ENCODE data around the gene PPM1G. TPM values are rescaled to one million over a fixed set of nuclear protein-coding genes. Genes with fewer than 3 reads are reported as not detected.

Gene PPM1G
- total and polyA plus RNA-seq, 2 experiments from 2014 or later = 183 to 201 TPM

GRCh38 chr2:27377618-27378095 lies 31.7 kb downstream of the PPM1G start (continued):
- TF ChIP-seq ZNF462 (CRISPR knock-in tag; IDR thresholded peaks at IDR 0.05) = no peak
- no peak for TF ChIP-seq JUNB (IDR thresholded peaks at IDR 0.05; ENCODE audit: unreplicated experiment)
- TF ChIP-seq, protein P1, sequence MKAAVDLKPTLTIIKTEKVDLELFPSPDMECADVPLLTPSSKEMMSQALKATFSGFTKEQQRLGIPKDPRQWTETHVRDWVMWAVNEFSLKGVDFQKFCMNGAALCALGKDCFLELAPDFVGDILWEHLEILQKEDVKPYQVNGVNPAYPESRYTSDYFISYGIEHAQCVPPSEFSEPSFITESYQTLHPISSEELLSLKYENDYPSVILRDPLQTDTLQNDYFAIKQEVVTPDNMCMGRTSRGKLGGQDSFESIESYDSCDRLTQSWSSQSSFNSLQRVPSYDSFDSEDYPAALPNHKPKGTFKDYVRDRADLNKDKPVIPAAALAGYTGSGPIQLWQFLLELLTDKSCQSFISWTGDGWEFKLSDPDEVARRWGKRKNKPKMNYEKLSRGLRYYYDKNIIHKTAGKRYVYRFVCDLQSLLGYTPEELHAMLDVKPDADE (IDR thresholded peaks at IDR 0.05) = no peak

- Histone ChIP-seq H3K36me3 (ENCODE audit: insufficient read depth) (peaks cover 26% of the 10 kb centered on the region), H2AFZ (no peak overlapping the region), H3F3A (replicated peaks; ENCODE audit: low read depth) (peaks cover 26% of the 10 kb centered on the region), H3K4me3 (no peak overlapping the region), H3K79me2 (replicated peaks; ENCODE audit: insufficient read depth) (peaks cover 22% of the 10 kb centered on the region), H3K9me2 (ENCODE audit: insufficient read depth) (no peaks in the 10 kb centered on the region), H4K20me1 (replicated peaks; ENCODE audit: insufficient read depth) (no peaks in the 10 kb centered on the region; the same call in 1 of the 2 replicates), H3K27me3 (ENCODE audit: insufficient read depth) (no peaks in the 10 kb centered on the region), H3K4me2 (no peak overlapping the region), H3K4me1 (ENCODE audit: insufficient read depth) (peaks cover 16% of the 10 kb centered on the region), H3K27ac (ENCODE audit: low read depth) (no peak overlapping the region)
- Mint-ChIP-seq H3K4me1 (peaks cover 27% of the 10 kb centered on the region), H3K4me3 (no peak overlapping the region; the same call in 2 of the 3 replicates), H3K27me3 (ENCODE audit: insufficient read depth, low read depth, poor library complexity) (peaks cover 32% of the 10 kb centered on the region), H3K36me3 (ENCODE audit: low read depth) (peaks cover 81% of the 10 kb centered on the region), H3K9me3 (no peaks in the 10 kb centered on the region), H3K27ac (no peak overlapping the region)
- no peak for DNase-seq (ENCODE audit: low spot score)
- TF ChIP-seq POLR2AphosphoS5 (IDR thresholded peaks at IDR 0.05; ENCODE audit: low read depth) (0 out of 2 replicates have a peak, but pooled peaks have one; percentile 4), ZNF331 (CRISPR knock-in tag; IDR thresholded peaks at IDR 0.05; ENCODE audit: low read depth) (no peak), NANOG (IDR thresholded peaks at IDR 0.05; ENCODE audit: borderline replicate concordance) (no peak), STAT1 (IDR thresholded peaks at IDR 0.05; ENCODE audit: unreplicated experiment) (no peak)
- no peak for ATAC-seq
Measured at GRCh38 chr2:27376866-27377617, 32.3 kb downstream of the PPM1G start.

All from GM23338 (cell line).